Stimulated activated CD8-positive, alpha-beta memory T cell treated with anti-CD3 and anti-CD28 coated beads, Interleukin-15, amount 100 ng/mL, for 24 hours (primary cell): ENCODE measurements around the gene AGAP3.

Experiments used
- DNase-seq: peaks from one replicate; pipeline ENCODE4 v3.0.0-alpha.2; 2020; ENCODE audit warnings: low read depth

AGAP3 gene

GRCh38 chr7:151057989-151058780 lies 28.1 kb upstream of the AGAP3 start:
- peak; percentile 81 for DNase-seq

- DNase-seq, result no peak
Measured at GRCh38 chr7:151058781-151059366, 27.4 kb upstream of the AGAP3 start.

GRCh38 chr7:151059367-151060112 lies 26.7 kb upstream of the AGAP3 start, which contains the start of gene SLC4A2:
TSS of gene SLC4A2 (plus strand) at chr7:151059589. CDS start at chr7:151061988, 2,399 bp downstream.
- peak; percentile 64 for DNase-seq

GRCh38 chr7:151060113-151060415 lies 26.2 kb upstream of the AGAP3 start:
- no peak for DNase-seq

GRCh38 chr7:151060416-151061212 lies 25.7 kb upstream of the AGAP3 start:
- no peak for DNase-seq

GRCh38 chr7:151061213-151062110 lies 24.8 kb upstream of the AGAP3 start:
- no peak for DNase-seq

GRCh38 chr7:151062111-151062398 lies 24.2 kb upstream of the AGAP3 start:
- no peak for DNase-seq

- no peak for DNase-seq
Measured at GRCh38 chr7:151062399-151063211, 23.7 kb upstream of the AGAP3 start.

GRCh38 chr7:151063212-151063561 lies 23.1 kb upstream of the AGAP3 start:
- DNase-seq, result no peak

GRCh38 chr7:151064454-151064853 lies 21.8 kb upstream of the AGAP3 start:
- DNase-seq, result no peak

GRCh38 chr7:151064993-151065392 lies 21.3 kb upstream of the AGAP3 start:
- DNase-seq, result no peak

- no peak for DNase-seq
Measured at GRCh38 chr7:151065516-151065915, 20.8 kb upstream of the AGAP3 start.

- DNase-seq, result no peak
Measured at GRCh38 chr7:151066273-151066974, 19.9 kb upstream of the AGAP3 start.

GRCh38 chr7:151068069-151068773 lies 18.1 kb upstream of the AGAP3 start:
- no peak for DNase-seq

- no peak for DNase-seq
Measured at GRCh38 chr7:151069841-151070573, 16.3 kb upstream of the AGAP3 start.

- DNase-seq, result no peak
Measured at GRCh38 chr7:151070574-151070960, 15.7 kb upstream of the AGAP3 start.

- DNase-seq, result no peak
Measured at GRCh38 chr7:151071032-151071866, 15.0 kb upstream of the AGAP3 start.

- no peak for DNase-seq
Measured at GRCh38 chr7:151073990-151074389, 12.3 kb upstream of the AGAP3 start.
